Measurements from ENCODE around the gene SORL1.

SORL1 gene

GRCh38 chr11:121467965-121468364, 15.9 kb downstream of the SORL1 start:
- TF ChIP-seq TCF12 (IDR thresholded peaks at IDR 0.05; ENCODE audit: low read depth) (no peak), YY1 (IDR thresholded peaks at IDR 0.05; ENCODE audit: low read depth) (no peak), TAF1 (IDR thresholded peaks at IDR 0.05; ENCODE audit: low read depth) (no peak), FOXM1 (IDR thresholded peaks at IDR 0.05; ENCODE audit: borderline replicate concordance, low read depth) (no peak), NFIC (IDR thresholded peaks at IDR 0.05) (no peak), TEAD4 (IDR thresholded peaks at IDR 0.05) (no peak), CREB1 (IDR thresholded peaks at IDR 0.05; ENCODE audit: low read depth) (no peak), RAD21 (IDR thresholded peaks at IDR 0.05; ENCODE audit: low read depth) (no peak), EP300 (IDR thresholded peaks at IDR 0.05; ENCODE audit: borderline replicate concordance) (no peak), REST (IDR thresholded peaks at IDR 0.05; ENCODE audit: low read depth) (no peak), CEBPB (IDR thresholded peaks at IDR 0.05) (no peak), ZBTB7A (IDR thresholded peaks at IDR 0.05; ENCODE audit: low read depth) (no peak)

DNA sequence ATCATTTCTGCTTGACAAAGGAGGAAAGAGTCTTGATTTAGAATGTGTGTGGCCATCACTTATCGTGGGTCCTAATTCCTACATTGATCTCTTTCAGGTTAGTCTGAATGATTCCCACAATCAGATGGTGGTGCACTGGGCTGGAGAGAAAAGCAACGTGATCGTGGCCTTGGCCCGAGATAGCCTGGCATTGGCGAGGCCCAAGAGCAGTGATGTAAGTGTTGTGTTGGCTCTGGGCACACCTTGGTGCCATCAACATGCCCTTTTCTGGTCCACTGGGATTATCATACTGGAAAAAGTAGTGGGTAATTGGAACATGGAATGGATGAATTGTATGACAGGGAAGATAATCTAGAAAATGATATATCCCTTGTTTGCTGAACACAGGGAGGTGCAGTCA, 17.8 kb downstream of the SORL1 start:
- TF ChIP-seq CREB1 (IDR thresholded peaks at IDR 0.05; ENCODE audit: low read depth) (no peak), TEAD4 (IDR thresholded peaks at IDR 0.05) (no peak), USF1 (IDR thresholded peaks at IDR 0.05) (no peak)

DNA sequence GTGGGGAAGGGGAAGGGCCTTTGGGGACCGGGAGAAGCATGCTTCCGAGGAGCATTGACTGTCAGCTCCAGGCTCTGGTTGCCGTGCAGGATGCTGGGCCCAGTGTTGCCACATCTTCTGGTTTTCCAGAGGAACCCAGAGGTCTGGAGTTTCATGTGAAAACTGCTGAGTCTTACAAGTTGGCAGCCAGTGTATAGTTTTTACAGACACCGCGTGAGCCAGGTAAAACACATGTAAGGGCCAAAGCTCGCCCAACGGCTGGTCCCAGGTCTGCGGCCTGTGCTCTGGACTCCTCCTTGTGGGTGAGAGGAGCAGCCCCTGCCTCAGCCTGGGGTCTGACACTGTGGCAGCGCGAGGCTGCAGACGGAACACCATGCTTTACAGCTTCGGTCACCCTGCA, 19.1 kb downstream of the SORL1 start:
- TF ChIP-seq YY1 (IDR thresholded peaks at IDR 0.05; ENCODE audit: low read depth) (no peak), USF1 (IDR thresholded peaks at IDR 0.05) (no peak), EP300 (IDR thresholded peaks at IDR 0.05; ENCODE audit: borderline replicate concordance) (no peak), TCF12 (IDR thresholded peaks at IDR 0.05; ENCODE audit: low read depth) (no peak), RAD21 (IDR thresholded peaks at IDR 0.05; ENCODE audit: low read depth) (no peak), CEBPB (IDR thresholded peaks at IDR 0.05) (no peak), REST (IDR thresholded peaks at IDR 0.05; ENCODE audit: low read depth) (no peak), TAF1 (IDR thresholded peaks at IDR 0.05; ENCODE audit: low read depth) (no peak)
- TF ChIP-seq, protein P1, sequence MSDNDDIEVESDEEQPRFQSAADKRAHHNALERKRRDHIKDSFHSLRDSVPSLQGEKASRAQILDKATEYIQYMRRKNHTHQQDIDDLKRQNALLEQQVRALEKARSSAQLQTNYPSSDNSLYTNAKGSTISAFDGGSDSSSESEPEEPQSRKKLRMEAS (IDR thresholded peaks at IDR 0.05) = no peak

- TF ChIP-seq FOXM1 (IDR thresholded peaks at IDR 0.05; ENCODE audit: borderline replicate concordance, low read depth) = no peak
- no peak for TF ChIP-seq USF1 (IDR thresholded peaks at IDR 0.05)
- TF ChIP-seq, protein P1 (IDR thresholded peaks at IDR 0.05) = no peak
- no peak for TF ChIP-seq REST (IDR thresholded peaks at IDR 0.05; ENCODE audit: low read depth)
- no peak for TF ChIP-seq TEAD4 (IDR thresholded peaks at IDR 0.05)
- no peak for TF ChIP-seq TCF12 (IDR thresholded peaks at IDR 0.05; ENCODE audit: low read depth)
- no peak for TF ChIP-seq ZBTB7A (IDR thresholded peaks at IDR 0.05; ENCODE audit: low read depth)
- no peak for TF ChIP-seq TAF1 (IDR thresholded peaks at IDR 0.05; ENCODE audit: low read depth)
- no peak for TF ChIP-seq CEBPB (IDR thresholded peaks at IDR 0.05)
- no peak for TF ChIP-seq YY1 (IDR thresholded peaks at IDR 0.05; ENCODE audit: low read depth)
- no peak for TF ChIP-seq EGR1 (IDR thresholded peaks at IDR 0.05)
- no peak for TF ChIP-seq RAD21 (IDR thresholded peaks at IDR 0.05; ENCODE audit: low read depth)
- TF ChIP-seq EP300 (IDR thresholded peaks at IDR 0.05; ENCODE audit: borderline replicate concordance) = no peak
- TF ChIP-seq CREB1 (IDR thresholded peaks at IDR 0.05; ENCODE audit: low read depth) = no peak
- no peak for TF ChIP-seq NFIC (IDR thresholded peaks at IDR 0.05)
Observed at GRCh38 chr11:121472312-121472711, 20.2 kb downstream of the SORL1 start.
